Transverse colon (tissue), 4 donors: ENCODE data around the gene TNPO2. TPM values are rescaled to one million over a fixed set of nuclear protein-coding genes. Genes with fewer than 3 reads are reported as not detected.
"Not testable (repeated sequence)": the region's sequence is repeated elsewhere in the genome, so short reads cannot be mapped to it uniquely, and the experiment has no call there.

ENCODE experiments used
- DNase-seq: peaks from one replicate; pipeline ENCODE4 v3.0.0-alpha.2; 2019
- H3K27ac ChIP-seq, 4 donors: fragments of 200-600 bp; sonication (generic); 2 replicates each; pipeline ENCODE4 v1.5.1; 2016 to 2018; ENCODE audit warnings: inconsistent platforms in 4 of 4
- H3K27me3 ChIP-seq: fragments of 200-600 bp; sonication (generic); 2 replicates; pipeline ENCODE4 v1.5.1; 2017; ENCODE audit warnings: inconsistent platforms
- H3K36me3 ChIP-seq, 4 donors: fragments of 200-600 bp; sonication (generic); 2 replicates each; pipeline ENCODE4 v1.5.1; 2017 to 2019; ENCODE audit warnings: inconsistent platforms in 4 of 4
- H3K4me1 ChIP-seq, 4 donors: fragments of 200-600 bp; sonication (generic); 2 replicates each; pipeline ENCODE4 v1.5.1; 2017 to 2020; ENCODE audit warnings: inconsistent platforms in 4 of 4
- H3K4me3 ChIP-seq, 4 donors: fragments of 200-600 bp; sonication (generic); 1 replicate in 1 of 4; 2 replicates in 3 of 4; pipeline versions ENCODE4 v1.5.1 to v1.6.1; 2017 to 2019; ENCODE audit warnings: inconsistent platforms in 4 of 4
- H3K9me3 ChIP-seq, 2 donors: fragments of 200-600 bp; sonication (generic); 2 replicates each; pipeline ENCODE4 v1.5.1; 2017 to 2019; ENCODE audit warnings: inconsistent platforms in 2 of 2
- CTCF ChIP-seq, 5 experiments: fragments of 200-600 bp in 3 of 5; fragments of 450-650 bp in 2 of 5; sonication (generic) in 3 of 5; IDR thresholded peaks; 1 replicate in 2 of 5; 2 replicates in 3 of 5; pipeline ENCODE4 v1.5.1; 2016 to 2017; ENCODE audit warnings: antibody characterized with exemption in 5 of 5, inconsistent platforms in 3 of 5, mild to moderate bottlenecking in 2 of 5, moderate library complexity in 1 of 5
- EP300 ChIP-seq: sonication (generic); formaldehyde crosslinking; IDR thresholded peaks from one replicate; pipeline ENCODE4 v1.6.1; 2017; ENCODE audit warnings: antibody characterized with exemption, low read depth
- POLR2A ChIP-seq: fragments of 450-650 bp; IDR thresholded peaks from one replicate; pipeline ENCODE4 v1.6.1; 2016; ENCODE audit warnings: antibody characterized with exemption, mild to moderate bottlenecking, moderate library complexity
- POLR2AphosphoS5 ChIP-seq, 3 donors: sonication (generic); formaldehyde crosslinking; IDR thresholded peaks; one replicate each; pipeline ENCODE4 v1.6.1; 2016; ENCODE audit warnings: antibody characterized with exemption in 3 of 3
- WGBS, 2 donors: methylation state at CpG; one replicate each; pipeline ENCODE4 v1.1.5; 2018; ENCODE audit warnings: low coverage in 1 of 2; 5-methylcytosine and 5-hydroxymethylcytosine counted together
- in situ Hi-C, 4 donors: fragments of 200-750 bp; cut with MboI; loops; one replicate each; pipeline versions ENCODE4 v1.15.0 to v1.15.1; 2017; ENCODE audit warnings: low sequenced_read_pairs in 3 of 4, low pct_ligation_motif_present in 1 of 4, low pct_unique_long_range_greater_than_20kb in 1 of 4
- intact Hi-C: fragments of 100-400 bp; cut with DNase I; formaldehyde crosslinking; loops from one replicate; pipeline ENCODE4 v1.15.1; 2023; ENCODE audit warnings: low total_unique reads
- total RNA-seq, 4 donors: library from RNA; depleted of rRNA; stranded (reverse); fragments of >200 nt; gene quantifications; one replicate each; pipeline ENCODE4 v1.1.0, GENCODE V29; 2016

The TNPO2 gene
- total RNA-seq, 4 donors from 2014 or later: 39.2 to 128 (median 62.7) TPM

GRCh38 chr19:12703046-12703445 lies 20.7 kb downstream of the TNPO2 start:
- DNase-seq: no peak
- in situ Hi-C loops (no loop called here), intact Hi-C loops (no loop called here)
- no peak for TF ChIP-seq POLR2AphosphoS5 (IDR thresholded peaks at IDR 0.05)
- TF ChIP-seq POLR2A: no peak
- TF ChIP-seq CTCF (IDR thresholded peaks at IDR 0.05): no peak
- TF ChIP-seq EP300: no peak
- Histone ChIP-seq H3K4me3 (no peak overlapping the region), H3K9me3 (no peaks in the 10 kb centered on the region), H3K27me3 (no peaks in the 10 kb centered on the region), H3K4me1 (no peaks in the 10 kb centered on the region), H3K36me3 (peaks cover 0 to 67% (median 27%) of the 10 kb centered on the region in 4 donors), H3K27ac (no peak overlapping the region)
- WGBS, 2 donors: 76% methylated on average over 9 of the region's 9 CpGs; no CpG with 5 or more reads in 1 of the 2 donors

GRCh38 chr19:12701596-12702282 lies 22.0 kb downstream of the TNPO2 start:
- Histone ChIP-seq H3K36me3 (peaks cover 0 to 61% (median 23%) of the 10 kb centered on the region in 4 donors), H3K4me3 (no peak overlapping the region), H3K9me3 (no peaks in the 10 kb centered on the region), H3K27me3 (no peaks in the 10 kb centered on the region), H3K4me1 (peaks cover 0 to 6% (median 3%) of the 10 kb centered on the region in 4 donors), H3K27ac (no peak overlapping the region)
- DNase-seq: no peak
- intact Hi-C loops (no loop called here), in situ Hi-C loops (no loop called here)
- no peak for TF ChIP-seq POLR2A
- 91 to 100% methylated on average over 2 to 33 of the region's 33 CpGs for WGBS, 2 donors

GRCh38 chr19:12698138-12698537 lies 25.6 kb downstream of the TNPO2 start:
- Histone ChIP-seq H3K9me3 (no peaks in the 10 kb centered on the region), H3K36me3 (peaks cover 0 to 25% (median 11%) of the 10 kb centered on the region in 4 donors), H3K27me3 (no peaks in the 10 kb centered on the region), H3K4me1 (peaks cover 0 to 19% (median 12%) of the 10 kb centered on the region in 4 donors), H3K4me3 (no peak overlapping the region), H3K27ac (no peak overlapping the region)
- intact Hi-C loops (no loop called here), in situ Hi-C loops (no loop called here)
- 76 to 83% methylated on average over 2 to 6 of the region's 6 CpGs for WGBS, 2 donors
- DNase-seq: no peak
- TF ChIP-seq POLR2A (no peak), CTCF (IDR thresholded peaks at IDR 0.05) (no peak), POLR2AphosphoS5 (IDR thresholded peaks at IDR 0.05) (no peak), EP300 (no peak)

GRCh38 chr19:12697425-12697824 lies 26.3 kb downstream of the TNPO2 start:
- H3K36me3 ChIP-seq: peaks cover 0 to 18% (median 7%) of the 10 kb centered on the region in 4 donors
- DNase-seq, H3K9me3 ChIP-seq, H3K4me3 ChIP-seq, H3K27me3 ChIP-seq, in situ Hi-C loops, intact Hi-C loops: not testable (repeated sequence)
- peaks cover 0 to 19% (median 12%) of the 10 kb centered on the region in 4 donors for H3K4me1 ChIP-seq
- H3K27ac ChIP-seq: peak overlapping the region in 1 of 4 donors; percentile 97
- 97% methylated on average over 22 of the region's 22 CpGs; no CpG with 5 or more reads in 1 of the 2 donors for WGBS, 2 donors

- Histone ChIP-seq H3K4me1 (peaks cover 0 to 19% (median 12%) of the 10 kb centered on the region in 4 donors), H3K27ac (peak within 1 kb of the TSS; percentile 80 to 97 (median 88)), H3K4me3 (peak within 1 kb of the TSS; percentile 63 to 91 (median 81)), H3K27me3 (no peaks in the 10 kb centered on the region), H3K36me3 (peaks cover 0 to 10% (median 3%) of the 10 kb centered on the region in 4 donors), H3K9me3 (no peaks in the 10 kb centered on the region)
- 6 to 15% methylated on average over 3 to 54 of the region's 59 CpGs for WGBS, 2 donors
- peak; percentile 76 for TF ChIP-seq POLR2A
- no peak for TF ChIP-seq CTCF (IDR thresholded peaks at IDR 0.05)
- TF ChIP-seq POLR2AphosphoS5 (IDR thresholded peaks at IDR 0.05): peak; percentile 84 to 93 (median 91)
- TF ChIP-seq EP300: no peak
- peak; percentile 97 for DNase-seq
- in situ Hi-C loops (no loop called here), intact Hi-C loops (no loop called here)
Observed at GRCh38 chr19:12696366-12697335, 27.1 kb downstream of the TNPO2 start, which contains the start of gene FBXW9. TSS of gene FBXW9 (minus strand) at chr19:12696631. CDS start at chr19:12696581, 50 bp downstream.
